SH-SY5Y (cell line): ENCODE results near the gene SLC7A6.

Source experiments
- GATA2 ChIP-seq: IDR thresholded peaks from 2 replicates; pipeline ENCODE4 v1.6.1; 2011; ENCODE audit warnings: mild to moderate bottlenecking, low read depth, low read length
- GATA3 ChIP-seq: IDR thresholded peaks from 2 replicates; pipeline ENCODE4 v1.6.1; 2011; ENCODE audit warnings: low read depth, mild to moderate bottlenecking, low read length, moderate library complexity

SLC7A6 gene

GRCh38 chr16:68345958-68346635 lies 81.8 kb downstream of the SLC7A6 start:
- TF ChIP-seq GATA2 = no peak
- TF ChIP-seq GATA3 = no peak

GRCh38 chr16:68346892-68347480 lies 82.7 kb downstream of the SLC7A6 start:
- TF ChIP-seq GATA3 (no peak), GATA2 (no peak)

GRCh38 chr16:68347605-68348004 lies 83.3 kb downstream of the SLC7A6 start:
- TF ChIP-seq GATA2 (no peak), GATA3 (no peak)

- TF ChIP-seq GATA3 (no peak), GATA2 (no peak)
Measured at GRCh38 chr16:68348639-68349445, 84.5 kb downstream of the SLC7A6 start.

GRCh38 chr16:68349838-68350410 lies 85.6 kb downstream of the SLC7A6 start:
- TF ChIP-seq GATA2 = no peak
- no peak for TF ChIP-seq GATA3

- no peak for TF ChIP-seq GATA3
Measured at GRCh38 chr16:68350813-68351350, 86.6 kb downstream of the SLC7A6 start.
